GM21423 (cell line): Measurements from ENCODE around the gene MYCN.
"Not testable (repeated sequence)": the region's sequence is repeated elsewhere in the genome, so short reads cannot be mapped to it uniquely, and the experiment has no call there.

ENCODE experiments used
- ATAC-seq: cut with Tn5 transposase; IDR thresholded peaks from one replicate; pipeline ENCODE4 v1.9.1; 2021; ENCODE audit warnings: mild to moderate bottlenecking, moderate library complexity; ENCODE audit not compliant: unreplicated experiment

MYCN gene

GRCh38 chr2:15939854-15940660 lies at the start of gene MYCN:
Gene MYCN, plus strand, starts transcription at chr2:15940550. Its CDS starts 1,515 bp downstream, at chr2:15942065.
- ATAC-seq, result peak; percentile 8

- no peak for ATAC-seq
Observed at GRCh38 chr2:15890936-15891905, 49.1 kb upstream of the MYCN start.

- ATAC-seq, result no peak
Observed at GRCh38 chr2:15892151-15892880, 48.0 kb upstream of the MYCN start.

- ATAC-seq, result no peak
Observed at GRCh38 chr2:15893085-15893484, 47.3 kb upstream of the MYCN start.

GRCh38 chr2:15893689-15894480 lies 46.5 kb upstream of the MYCN start:
- no peak for ATAC-seq

GRCh38 chr2:15894481-15895144 lies 45.7 kb upstream of the MYCN start:
- ATAC-seq, result no peak

- ATAC-seq, result no peak
Observed at GRCh38 chr2:15895615-15896469, 44.5 kb upstream of the MYCN start.

GRCh38 chr2:15896859-15897258 lies 43.5 kb upstream of the MYCN start:
- ATAC-seq, result no peak

GRCh38 chr2:15897431-15898098 lies 42.8 kb upstream of the MYCN start:
- ATAC-seq, result no peak

- ATAC-seq, result no peak
Observed at GRCh38 chr2:15899327-15899612, 41.1 kb upstream of the MYCN start.

GRCh38 chr2:15899751-15900493 lies 40.4 kb upstream of the MYCN start:
- ATAC-seq, result no peak

- no peak for ATAC-seq
Observed at GRCh38 chr2:15901095-15901807, 39.1 kb upstream of the MYCN start.

- no peak for ATAC-seq
Observed at GRCh38 chr2:15901808-15902130, 38.6 kb upstream of the MYCN start.

GRCh38 chr2:15903910-15904309 lies 36.4 kb upstream of the MYCN start:
- not testable (repeated sequence) for ATAC-seq

- no peak for ATAC-seq
Observed at GRCh38 chr2:15905267-15905645, 35.1 kb upstream of the MYCN start.

GRCh38 chr2:15905986-15906491 lies 34.3 kb upstream of the MYCN start:
- ATAC-seq, result no peak

- no peak for ATAC-seq
Observed at GRCh38 chr2:15906778-15907177, 33.6 kb upstream of the MYCN start.
